H1 (cell line): ENCODE results near the gene RNF214. TPM values are rescaled to one million over a fixed set of nuclear protein-coding genes. Genes with fewer than 3 reads are reported as not detected.

ENCODE experiments used
- ATF2 ChIP-seq: IDR thresholded peaks from 2 replicates; pipeline ENCODE4 v1.6.1; 2012; ENCODE audit warnings: low read length, inconsistent platforms
- CBX5 ChIP-seq: fragments of 300-800, 300-1000 bp; sonication (generic); IDR thresholded peaks from 2 replicates; pipeline ENCODE4 v1.7.1; 2016; ENCODE audit warnings: antibody characterized with exemption, low read length, low read depth
- CHD7 ChIP-seq: fragments of 300-600 bp; sonication (generic); IDR thresholded peaks from 2 replicates; pipeline ENCODE4 v1.7.1; 2012; ENCODE audit warnings: low read length, moderate library complexity, mild to moderate bottlenecking, inconsistent platforms; ENCODE audit not compliant: insufficient replicate concordance
- EGR1 ChIP-seq: IDR thresholded peaks from 2 replicates; pipeline ENCODE4 v1.6.1; 2011; ENCODE audit warnings: low read depth, low read length, borderline replicate concordance
- EP300 ChIP-seq, 2 experiments: IDR thresholded peaks; 1 replicate in 1 of 2; 2 replicates in 1 of 2; pipeline ENCODE4 v1.6.1; 2011 to 2012; ENCODE audit warnings: low read depth in 2 of 2, low read length in 2 of 2, mild to moderate bottlenecking in 2 of 2, borderline replicate concordance in 1 of 2, inconsistent platforms in 1 of 2, moderate library complexity in 1 of 2
- MAX ChIP-seq: IDR thresholded peaks from 2 replicates; pipeline ENCODE4 v1.6.1; 2012; ENCODE audit warnings: inconsistent platforms
- POLR2A ChIP-seq, 2 experiments: IDR thresholded peaks; 1 replicate in 1 of 2; 2 replicates in 1 of 2; pipeline ENCODE4 v1.6.1; 2011; ENCODE audit warnings: low read depth in 2 of 2, low read length in 2 of 2, mild to moderate bottlenecking in 2 of 2; ENCODE audit errors: control extremely low read depth in 1 of 2
- RFX5 ChIP-seq: IDR thresholded peaks from 2 replicates; pipeline ENCODE4 v1.6.1; 2011; ENCODE audit warnings: low read depth, low read length, improper control_type of control experiment, borderline replicate concordance
- SIRT6 ChIP-seq: IDR thresholded peaks from one replicate; pipeline ENCODE4 v1.7.1; 2012; ENCODE audit warnings: low read length, inconsistent platforms
- TAF1 ChIP-seq: IDR thresholded peaks from 2 replicates; pipeline ENCODE4 v1.6.1; 2011; ENCODE audit warnings: mild to moderate bottlenecking, low read depth, low read length
- TAF7 ChIP-seq: optimal IDR thresholded peaks from 2 replicates; pipeline ENCODE3; 2011; ENCODE audit warnings: low read depth, mild to moderate bottlenecking, inconsistent platforms, low read length, moderate library complexity, borderline replicate concordance
- polyA plus RNA-seq, 7 experiments: library from polyadenylated mRNA; depleted of rRNA in 3 of 7; stranded (reverse) in 5 of 7; unstranded in 2 of 7; fragments of >200 nt in 5 of 7; fragments of 200-250 nt in 2 of 7; gene quantifications; 1 replicate in 5 of 7; 2 replicates in 1 of 7; 4 replicates in 1 of 7; pipeline versions ENCODE4 v1.2.1 to v1.2.3, GENCODE V29; 2011 to 2013; ENCODE audit warnings: missing spikeins in 2 of 7, mixed read lengths in 2 of 7
- total RNA-seq: library from RNA; stranded (reverse); fragmentation: NEBNext Ultra II Directional; extraction: Animal tissue kit (Norgen Biotek cat#: 25700); gene quantifications from 2 replicates; pipeline ENCODE4 v1.2.1, GENCODE V29; 2021

The RNF214 gene
- total and polyA plus RNA-seq, 2 of the 8 experiments (the other 6 are each of a cell fraction or from before 2014, with no cell fraction given) = 34.9 to 35.6 TPM

- TF ChIP-seq CHD7 (no peak), RFX5 (no peak), EP300 (IDR thresholded peaks at IDR 0.05; ENCODE audit: borderline replicate concordance in 1 of 2, low read depth in 2 of 2, low read length in 2 of 2) (0 out of 3 replicates have a peak, but pooled peaks of 1 of the 2 experiments have one; percentile 15), ATF2 (no peak), SIRT6 (no peak), EGR1 (no peak), TAF7 (peak; percentile 28), MAX (no peak), CBX5 (no peak), TAF1 (no peak), POLR2A (IDR thresholded peaks at IDR 0.05; ENCODE audit: control extremely low read depth in 1 of 2, low read depth in 2 of 2, low read length in 2 of 2) (no peak)
These were observed 704 bp upstream of the RNF214 start, which contains the start of gene PCSK7 (continued) for GRCh38 chr11:117231842-117232091.
